Gastrocnemius medialis (tissue), 4 donors: Measurements from ENCODE around the gene HECTD2. TPM values are rescaled to one million over a fixed set of nuclear protein-coding genes. Genes with fewer than 3 reads are reported as not detected.

Experiments used
- ATAC-seq, 2 donors: fragments of 150-250 bp; one replicate each; pipeline ENCODE4 v1.9.1; 2016
- DNase-seq, 2 donors: peaks; one replicate each; pipeline ENCODE4 v3.0.0-alpha.2; 2019
- H3K27ac ChIP-seq, 4 donors: fragments of 200-600 bp; sonication (generic); 1 replicate in 1 of 4; 2 replicates in 3 of 4; pipeline ENCODE4 v1.5.1; 2016 to 2018; ENCODE audit warnings: mild to moderate bottlenecking in 2 of 4, moderate library complexity in 1 of 4
- H3K27me3 ChIP-seq, 3 donors: fragments of 200-600 bp; sonication (generic) in 2 of 3; 1 replicate in 1 of 3; 2 replicates in 2 of 3; pipeline versions ENCODE4 v1.5.1 to v1.6.0; 2016 to 2019; ENCODE audit warnings: mild to moderate bottlenecking in 1 of 3, moderate library complexity in 1 of 3
- H3K36me3 ChIP-seq, 2 donors: fragments of 200-600 bp; sonication (generic) in 1 of 2; one replicate each; pipeline ENCODE4 v1.5.1; 2017 to 2018
- H3K4me1 ChIP-seq, 2 donors: fragments of 200-600 bp; sonication (generic) in 1 of 2; one replicate each; pipeline ENCODE4 v1.5.1; 2016 to 2017; ENCODE audit warnings: mild to moderate bottlenecking in 2 of 2
- H3K4me3 ChIP-seq, 4 donors: fragments of 200-600 bp; sonication (generic) in 3 of 4; 1 replicate in 1 of 4; 2 replicates in 3 of 4; pipeline ENCODE4 v1.5.1; 2016 to 2019; ENCODE audit warnings: mild to moderate bottlenecking in 2 of 4
- H3K9me3 ChIP-seq, 3 donors: fragments of 200-600 bp; sonication (generic) in 2 of 3; 1 replicate in 1 of 3; 2 replicates in 2 of 3; pipeline ENCODE4 v1.5.1; 2016 to 2019
- CTCF ChIP-seq, 5 experiments: fragments of 450-650 bp in 3 of 5; fragments of 200-600 bp in 2 of 5; sonication (generic) in 2 of 5; IDR thresholded peaks in 4 of 5; conservative IDR thresholded peaks in 1 of 5; 1 replicate in 4 of 5; 2 replicates in 1 of 5; pipeline ENCODE4 v1.5.1; 2016 to 2019; ENCODE audit warnings: antibody characterized with exemption in 5 of 5, mild to moderate bottlenecking in 3 of 5, moderate library complexity in 3 of 5
- POLR2A ChIP-seq, 2 donors: fragments of 450-650 bp; IDR thresholded peaks; one replicate each; pipeline ENCODE4 v1.6.1; 2017; ENCODE audit warnings: antibody characterized with exemption in 2 of 2, mild to moderate bottlenecking in 2 of 2, moderate library complexity in 2 of 2
- in situ Hi-C, 4 donors: fragments of 200-750 bp; cut with MboI; loops; one replicate each; pipeline versions ENCODE4 v1.15.0 to v1.8.0; 2017; ENCODE audit warnings: low sequenced_read_pairs in 4 of 4
- intact Hi-C: fragments of 100-400 bp; cut with DNase I; formaldehyde crosslinking; loops from one replicate; pipeline ENCODE4 v1.15.1; 2023; ENCODE audit warnings: low total_unique reads
- total RNA-seq, 4 donors: library from RNA; depleted of rRNA; stranded (reverse); fragments of >200 nt; gene quantifications; one replicate each; pipeline versions ENCODE4 v1.1.0 to v1.2.3, GENCODE V29; 2016

HECTD2 gene
- total RNA-seq, 4 donors from 2014 or later: 1.9 to 7.9 (median 3.9) TPM

GRCh38 chr10:91378061-91378460 lies 32.1 kb upstream of the HECTD2 start:
- no peak for DNase-seq
- in situ Hi-C loops (loop anchor here in 2 of 4 donors (25.0 kb wide), 1 partner anchor 259 kb away; the partner anchor contains the start of gene PPP1R3C (in 2 of the 2)), intact Hi-C loops (no loop called here)

GRCh38 chr10:91380873-91381256 lies 29.3 kb upstream of the HECTD2 start:
- no peaks in the 10 kb centered on the region for H3K9me3 ChIP-seq
- no peak overlapping the region for H3K27ac ChIP-seq
- no peaks in the 10 kb centered on the region for H3K36me3 ChIP-seq
- ATAC-seq (no peak), DNase-seq (no peak)
- no peak overlapping the region for H3K4me3 ChIP-seq
- H3K27me3 ChIP-seq: no peaks in the 10 kb centered on the region
- in situ Hi-C loops (loop anchor here in 2 of 4 donors (25.0 kb wide), 1 partner anchor 256 kb away; the partner anchor contains the start of gene PPP1R3C (in 2 of the 2)), intact Hi-C loops (no loop called here)
- peaks cover 0 to 3% of the 10 kb centered on the region in 2 donors for H3K4me1 ChIP-seq
- TF ChIP-seq POLR2A (IDR thresholded peaks at IDR 0.05) (no peak), CTCF (IDR thresholded peaks at IDR 0.05 in 4 of 5, conservative IDR thresholded peaks at IDR 0.05 in 1 of 5) (no peak)

More at GRCh38 chr10:91378061-91378460, 32.1 kb upstream of the HECTD2 start:
- Histone ChIP-seq H3K4me1 (peaks cover 0 to 3% of the 10 kb centered on the region in 2 donors), H3K4me3 (no peak overlapping the region), H3K27me3 (no peaks in the 10 kb centered on the region), H3K36me3 (no peaks in the 10 kb centered on the region), H3K27ac (no peak overlapping the region), H3K9me3 (peaks cover 0 to 5% (median 0%) of the 10 kb centered on the region in 3 donors)
- ATAC-seq: no peak
- TF ChIP-seq CTCF (IDR thresholded peaks at IDR 0.05 in 4 of 5, conservative IDR thresholded peaks at IDR 0.05 in 1 of 5) (no peak), POLR2A (IDR thresholded peaks at IDR 0.05) (no peak)

- H3K4me1 ChIP-seq: peaks cover 0 to 3% of the 10 kb centered on the region in 2 donors
- H3K9me3 ChIP-seq: no peaks in the 10 kb centered on the region
- in situ Hi-C loops: loop anchor here in 2 of 4 donors (25.0 kb wide), 1 partner anchor 256 kb away; the partner anchor contains the start of gene PPP1R3C (in 2 of the 2)
- DNase-seq (no peak), ATAC-seq (no peak)
- H3K27ac ChIP-seq: no peak overlapping the region
- no peaks in the 10 kb centered on the region for H3K36me3 ChIP-seq
- H3K4me3 ChIP-seq: no peak overlapping the region
- H3K27me3 ChIP-seq: peaks cover 0 to under 1% (median 0%) of the 10 kb centered on the region in 3 donors
- no peak for TF ChIP-seq POLR2A (IDR thresholded peaks at IDR 0.05)
- no peak for TF ChIP-seq CTCF (IDR thresholded peaks at IDR 0.05 in 4 of 5, conservative IDR thresholded peaks at IDR 0.05 in 1 of 5)
- intact Hi-C loops: no loop called here
These were observed 28.8 kb upstream of the HECTD2 start for GRCh38 chr10:91381257-91381891.

GRCh38 chr10:91385306-91386085 lies 24.6 kb upstream of the HECTD2 start:
- no peak overlapping the region for H3K4me3 ChIP-seq
- ATAC-seq (no peak), DNase-seq (no peak)
- no peak overlapping the region for H3K27ac ChIP-seq
- H3K27me3 ChIP-seq: peaks cover 0 to 4% (median 0%) of the 10 kb centered on the region in 3 donors
- H3K9me3 ChIP-seq: no peaks in the 10 kb centered on the region
- H3K36me3 ChIP-seq: no peaks in the 10 kb centered on the region
- in situ Hi-C loops (loop anchor here in 2 of 4 donors (25.0 kb wide), 1 partner anchor 252 kb away; the partner anchor contains the start of gene PPP1R3C (in 2 of the 2)), intact Hi-C loops (no loop called here)
- no peak for TF ChIP-seq POLR2A (IDR thresholded peaks at IDR 0.05)
- TF ChIP-seq CTCF (IDR thresholded peaks at IDR 0.05 in 4 of 5, conservative IDR thresholded peaks at IDR 0.05 in 1 of 5): no peak
- peaks cover 0 to 6% of the 10 kb centered on the region in 2 donors for H3K4me1 ChIP-seq
